ENCODE data around the gene POP4.
A peak's percentile ranks its signal among the peaks of the same experiment; 100 is the strongest.

POP4 gene

DNA sequence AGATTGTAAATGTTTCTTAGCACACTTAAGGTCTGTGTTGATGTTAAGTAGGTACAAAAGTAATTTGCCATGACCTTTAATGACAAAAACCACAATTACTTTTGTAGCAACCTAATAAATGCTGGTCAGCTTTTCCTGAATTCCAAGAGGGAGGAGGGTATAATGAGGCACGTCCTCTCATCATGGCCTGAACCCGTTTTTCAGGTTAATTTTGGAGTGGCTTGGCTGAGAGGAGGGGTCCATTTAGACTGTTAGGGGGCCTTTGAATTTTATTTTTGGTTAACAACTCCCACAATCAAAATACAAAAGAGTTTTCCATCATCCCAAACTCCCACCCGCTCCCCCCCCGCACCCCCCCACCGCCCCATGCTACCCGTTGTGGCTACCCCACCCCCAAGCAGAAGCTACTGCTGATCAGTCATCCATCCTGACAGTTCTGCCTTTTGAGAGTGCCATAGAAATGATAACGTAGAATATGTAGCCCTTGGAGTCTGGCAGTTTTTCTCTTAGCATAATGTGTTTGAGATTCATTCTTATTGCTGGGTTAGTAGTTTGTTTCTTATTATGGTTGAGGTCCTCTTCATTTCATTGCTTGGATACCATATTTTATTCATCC is 44.8 kb downstream of the POP4 start:
- H3K36me3 ChIP-seq (ENCODE audit: control insufficient read depth in 2 of 2, insufficient read depth in 2 of 2, low read length in 2 of 2): no peaks in the 10 kb centered on the region
- peaks cover 0 to 2% of the 10 kb centered on the region in 2 donors for H3K27me3 ChIP-seq (ENCODE audit: control insufficient read depth in 1 of 2, insufficient read depth in 2 of 2, low read length in 2 of 2)
- H3K9me3 ChIP-seq (ENCODE audit: control insufficient read depth in 2 of 2, low read length in 2 of 2): no peaks in the 10 kb centered on the region
- H3K9ac ChIP-seq (ENCODE audit: low read length in 2 of 2): no peak overlapping the region
- no peak overlapping the region for H3K4me3 ChIP-seq (ENCODE audit: low read length in 2 of 2)
- H3K27ac ChIP-seq (ENCODE audit: low read length): no peak overlapping the region
- no peaks in the 10 kb centered on the region for H3K4me1 ChIP-seq (ENCODE audit: control insufficient read depth, insufficient read depth, low read length)

DNA sequence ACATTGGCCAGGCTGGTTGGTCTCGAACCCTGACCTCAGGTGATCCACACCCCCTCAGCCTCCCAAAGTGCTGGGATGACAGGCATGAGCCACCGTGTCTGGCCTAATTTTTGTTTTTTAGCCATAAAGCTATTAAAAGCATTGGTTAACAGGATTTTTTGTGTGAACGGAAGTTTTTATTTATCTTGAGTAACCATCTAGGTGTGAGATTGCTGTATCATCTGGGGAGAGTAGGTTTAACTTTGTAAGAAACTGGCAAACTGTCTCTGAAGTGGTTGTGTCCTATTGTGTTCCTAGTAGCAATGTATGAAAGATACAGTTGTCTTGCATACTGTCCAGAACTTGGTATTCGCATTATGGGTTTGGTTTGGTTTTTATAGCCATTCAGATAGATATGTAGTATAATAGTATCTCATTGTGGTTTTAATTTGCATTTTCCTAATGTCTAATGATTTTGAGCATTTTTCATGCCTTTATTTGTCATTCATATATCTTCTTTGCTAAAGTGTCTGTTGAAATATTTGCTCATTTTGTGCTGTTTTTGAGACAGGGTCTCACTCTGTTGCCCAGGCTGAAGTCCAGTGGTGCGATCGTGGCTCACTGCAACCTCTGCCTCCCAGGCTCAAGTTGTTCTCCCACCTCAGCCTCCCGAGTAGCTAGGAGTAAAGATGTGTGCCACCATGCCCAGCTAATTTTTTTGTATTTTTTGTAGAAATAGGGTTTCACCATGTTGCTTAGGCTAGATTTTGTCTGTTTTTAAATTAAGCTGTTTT is 45.7 kb downstream of the POP4 start:
- Histone ChIP-seq H3K9me3 (ENCODE audit: control insufficient read depth in 2 of 2, low read length in 2 of 2) (no peaks in the 10 kb centered on the region), H3K4me1 (ENCODE audit: control insufficient read depth, insufficient read depth, low read length) (no peaks in the 10 kb centered on the region), H3K27ac (ENCODE audit: low read length) (no peak overlapping the region), H3K36me3 (ENCODE audit: control insufficient read depth in 2 of 2, insufficient read depth in 2 of 2, low read length in 2 of 2) (no peaks in the 10 kb centered on the region), H3K9ac (ENCODE audit: low read length in 2 of 2) (no peak overlapping the region), H3K4me3 (ENCODE audit: low read length in 2 of 2) (no peak overlapping the region), H3K27me3 (ENCODE audit: control insufficient read depth in 1 of 2, insufficient read depth in 2 of 2, low read length in 2 of 2) (peaks cover 0 to 2% of the 10 kb centered on the region in 2 donors)

DNA sequence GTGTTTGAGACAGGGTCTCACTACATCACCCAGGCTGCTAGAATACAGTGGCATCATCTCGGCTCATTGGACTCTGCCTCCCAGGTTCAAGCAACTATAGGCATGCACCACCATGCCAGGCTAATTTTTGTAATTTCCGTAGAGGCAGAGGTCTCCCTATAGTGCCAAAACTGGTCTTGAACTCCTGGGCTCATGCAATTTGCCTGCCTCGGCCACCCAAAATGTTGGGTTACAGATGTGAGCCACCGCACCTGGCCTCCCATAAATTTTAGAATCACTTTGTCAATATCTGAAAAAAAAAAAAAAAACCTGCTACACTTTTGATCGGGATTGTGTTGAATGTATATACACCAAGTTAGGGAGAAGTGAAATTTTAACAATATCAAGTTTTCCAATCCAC is 47.3 kb downstream of the POP4 start:
- no peak overlapping the region for H3K27ac ChIP-seq (ENCODE audit: low read length)
- no peak overlapping the region for H3K9ac ChIP-seq (ENCODE audit: low read length in 2 of 2)
- peaks cover 0 to 2% of the 10 kb centered on the region in 2 donors for H3K27me3 ChIP-seq (ENCODE audit: control insufficient read depth in 1 of 2, insufficient read depth in 2 of 2, low read length in 2 of 2)
- no peak overlapping the region for H3K4me3 ChIP-seq (ENCODE audit: low read length in 2 of 2)
- H3K4me1 ChIP-seq (ENCODE audit: control insufficient read depth, insufficient read depth, low read length): peaks cover under 1% of the 10 kb centered on the region
- H3K9me3 ChIP-seq (ENCODE audit: control insufficient read depth in 2 of 2, low read length in 2 of 2): no peaks in the 10 kb centered on the region
- H3K36me3 ChIP-seq (ENCODE audit: control insufficient read depth in 2 of 2, insufficient read depth in 2 of 2, low read length in 2 of 2): no peaks in the 10 kb centered on the region

DNA sequence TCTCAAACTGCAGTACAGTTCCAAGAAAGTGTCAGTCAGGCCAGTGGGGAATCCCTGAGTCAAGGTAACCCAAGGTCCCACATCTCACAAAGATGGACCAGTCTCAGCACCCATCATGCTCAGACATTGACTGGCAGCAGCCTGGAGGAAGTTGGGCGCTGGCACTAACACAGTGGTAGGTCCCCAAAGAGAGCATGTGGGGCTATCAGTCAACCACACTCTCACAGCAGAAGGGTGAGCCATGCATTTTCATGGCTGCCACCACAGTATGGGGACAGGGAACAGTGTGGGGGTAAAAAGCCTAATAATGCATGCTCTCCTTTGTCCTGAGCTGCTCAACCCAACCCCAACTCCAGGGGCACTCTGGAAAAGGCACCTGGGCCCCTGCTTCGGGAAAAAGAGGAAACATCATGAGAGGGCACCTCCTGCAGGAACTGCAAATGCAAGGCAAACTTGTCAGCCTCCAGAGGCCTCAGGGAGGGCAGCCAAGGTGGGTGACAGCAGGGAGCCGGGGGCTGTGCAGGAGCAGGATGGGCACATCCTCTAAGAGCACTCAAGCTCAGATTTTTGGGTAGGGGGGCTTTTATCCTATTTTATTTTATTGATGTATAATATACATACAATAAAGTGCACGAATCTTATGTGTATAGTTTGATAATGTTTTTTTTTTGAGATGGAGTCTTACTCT is 49.7 kb downstream of the POP4 start:
- no peak overlapping the region for H3K4me3 ChIP-seq (ENCODE audit: low read length in 2 of 2)
- peaks cover 0 to 2% of the 10 kb centered on the region in 2 donors for H3K27me3 ChIP-seq (ENCODE audit: control insufficient read depth in 1 of 2, insufficient read depth in 2 of 2, low read length in 2 of 2)
- H3K9me3 ChIP-seq (ENCODE audit: control insufficient read depth in 2 of 2, low read length in 2 of 2): no peaks in the 10 kb centered on the region
- H3K36me3 ChIP-seq (ENCODE audit: control insufficient read depth in 2 of 2, insufficient read depth in 2 of 2, low read length in 2 of 2): no peaks in the 10 kb centered on the region
- H3K9ac ChIP-seq (ENCODE audit: low read length in 2 of 2): no peak overlapping the region
- H3K4me1 ChIP-seq (ENCODE audit: control insufficient read depth, insufficient read depth, low read length): peaks cover 2% of the 10 kb centered on the region
- H3K27ac ChIP-seq (ENCODE audit: low read length): no peak overlapping the region

DNA sequence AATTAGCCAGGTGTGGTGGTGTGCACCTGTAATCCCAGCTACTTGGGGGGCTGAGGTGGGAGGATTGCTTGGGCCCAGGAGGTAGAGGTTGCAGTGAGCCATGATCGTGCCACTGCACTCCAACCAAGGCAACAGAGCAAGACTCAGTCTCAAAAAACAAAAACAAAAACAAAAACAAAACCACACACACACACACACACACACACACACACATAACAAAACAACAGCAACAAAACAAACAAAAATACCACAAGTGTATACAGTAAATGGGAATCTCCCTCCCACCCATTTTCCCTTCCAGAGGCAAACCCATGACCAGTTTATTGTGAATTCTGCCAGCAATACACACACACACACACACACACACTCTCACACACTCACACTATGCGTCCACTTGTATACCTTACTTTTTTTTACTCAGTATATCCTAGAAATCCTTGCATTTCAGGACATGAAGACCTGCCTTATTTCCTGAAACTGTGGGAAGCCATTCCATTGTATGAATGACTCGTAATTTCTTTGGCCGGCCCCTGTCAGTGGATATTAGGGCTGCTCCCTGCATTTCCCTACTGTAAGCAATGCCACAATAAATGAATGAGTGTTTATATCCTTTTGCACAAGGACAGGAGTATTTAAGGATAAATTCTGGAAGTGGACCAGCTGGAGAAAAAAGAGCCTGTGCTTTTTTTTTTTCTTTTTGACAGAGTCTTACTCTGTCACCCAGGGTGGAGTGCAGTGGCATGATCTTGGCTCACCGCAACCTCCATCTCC is 52.3 kb downstream of the POP4 start:
- Histone ChIP-seq H3K9me3 (ENCODE audit: control insufficient read depth in 2 of 2, low read length in 2 of 2) (no peaks in the 10 kb centered on the region), H3K4me3 (ENCODE audit: low read length in 2 of 2) (no peak overlapping the region), H3K9ac (ENCODE audit: low read length in 2 of 2) (no peak overlapping the region), H3K36me3 (ENCODE audit: control insufficient read depth in 2 of 2, insufficient read depth in 2 of 2, low read length in 2 of 2) (no peaks in the 10 kb centered on the region), H3K4me1 (ENCODE audit: control insufficient read depth, insufficient read depth, low read length) (peaks cover 23% of the 10 kb centered on the region), H3K27me3 (ENCODE audit: control insufficient read depth in 1 of 2, insufficient read depth in 2 of 2, low read length in 2 of 2) (no peaks in the 10 kb centered on the region), H3K27ac (ENCODE audit: low read length) (no peak overlapping the region)

DNA sequence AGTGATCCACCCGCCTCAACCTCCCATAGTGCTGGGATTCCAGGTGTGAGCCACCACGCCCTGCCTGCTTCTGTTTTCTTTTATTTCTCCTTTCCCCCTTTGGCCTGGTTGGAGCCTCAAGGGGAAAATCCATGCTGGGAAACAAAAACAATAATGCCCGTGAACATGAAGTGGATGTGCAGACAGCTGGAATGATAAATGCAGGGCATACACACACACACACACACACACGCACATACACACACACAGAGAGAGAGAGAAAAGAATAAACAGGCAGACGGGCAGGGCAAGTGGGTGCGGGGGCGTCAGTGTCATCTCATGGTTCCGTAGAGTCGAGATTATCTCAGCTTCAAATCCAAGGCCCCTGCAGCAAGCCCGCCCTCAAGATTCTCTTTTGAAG is 54.8 kb downstream of the POP4 start:
- Histone ChIP-seq H3K4me3 (ENCODE audit: low read length in 2 of 2) (no peak overlapping the region), H3K36me3 (ENCODE audit: control insufficient read depth in 2 of 2, insufficient read depth in 2 of 2, low read length in 2 of 2) (no peaks in the 10 kb centered on the region), H3K4me1 (ENCODE audit: control insufficient read depth, insufficient read depth, low read length) (peaks cover 36% of the 10 kb centered on the region), H3K9ac (ENCODE audit: low read length in 2 of 2) (no peak overlapping the region), H3K9me3 (ENCODE audit: control insufficient read depth in 2 of 2, low read length in 2 of 2) (no peaks in the 10 kb centered on the region), H3K27ac (ENCODE audit: low read length) (no peak overlapping the region), H3K27me3 (ENCODE audit: control insufficient read depth in 1 of 2, insufficient read depth in 2 of 2, low read length in 2 of 2) (no peaks in the 10 kb centered on the region)

DNA sequence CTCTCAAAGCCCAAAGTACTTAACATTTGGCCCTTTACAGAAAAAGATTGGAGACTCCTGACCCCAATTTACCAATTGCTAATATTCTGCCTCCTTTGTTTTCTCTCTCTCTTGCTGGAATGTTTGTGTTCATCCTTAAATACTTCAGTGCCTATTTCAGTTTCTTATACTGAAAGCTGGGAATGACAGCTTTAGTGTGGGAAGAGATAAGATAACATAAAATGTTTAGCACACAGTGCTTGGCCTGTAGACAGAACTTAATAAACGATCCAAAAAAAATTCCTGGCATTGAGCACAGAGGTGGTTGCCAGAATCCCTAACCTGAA is 56.2 kb downstream of the POP4 start:
- Histone ChIP-seq H3K9ac (ENCODE audit: low read length in 2 of 2) (peak overlapping the region; percentile 7 to 50), H3K4me3 (ENCODE audit: low read length in 2 of 2) (peak overlapping the region in 1 of 2 donors; percentile 40), H3K27me3 (ENCODE audit: control insufficient read depth in 1 of 2, insufficient read depth in 2 of 2, low read length in 2 of 2) (no peaks in the 10 kb centered on the region), H3K4me1 (ENCODE audit: control insufficient read depth, insufficient read depth, low read length) (peaks cover 50% of the 10 kb centered on the region), H3K27ac (ENCODE audit: low read length) (peak overlapping the region; percentile 81), H3K36me3 (ENCODE audit: control insufficient read depth in 2 of 2, insufficient read depth in 2 of 2, low read length in 2 of 2) (no peaks in the 10 kb centered on the region), H3K9me3 (ENCODE audit: control insufficient read depth in 2 of 2, low read length in 2 of 2) (no peaks in the 10 kb centered on the region)

DNA sequence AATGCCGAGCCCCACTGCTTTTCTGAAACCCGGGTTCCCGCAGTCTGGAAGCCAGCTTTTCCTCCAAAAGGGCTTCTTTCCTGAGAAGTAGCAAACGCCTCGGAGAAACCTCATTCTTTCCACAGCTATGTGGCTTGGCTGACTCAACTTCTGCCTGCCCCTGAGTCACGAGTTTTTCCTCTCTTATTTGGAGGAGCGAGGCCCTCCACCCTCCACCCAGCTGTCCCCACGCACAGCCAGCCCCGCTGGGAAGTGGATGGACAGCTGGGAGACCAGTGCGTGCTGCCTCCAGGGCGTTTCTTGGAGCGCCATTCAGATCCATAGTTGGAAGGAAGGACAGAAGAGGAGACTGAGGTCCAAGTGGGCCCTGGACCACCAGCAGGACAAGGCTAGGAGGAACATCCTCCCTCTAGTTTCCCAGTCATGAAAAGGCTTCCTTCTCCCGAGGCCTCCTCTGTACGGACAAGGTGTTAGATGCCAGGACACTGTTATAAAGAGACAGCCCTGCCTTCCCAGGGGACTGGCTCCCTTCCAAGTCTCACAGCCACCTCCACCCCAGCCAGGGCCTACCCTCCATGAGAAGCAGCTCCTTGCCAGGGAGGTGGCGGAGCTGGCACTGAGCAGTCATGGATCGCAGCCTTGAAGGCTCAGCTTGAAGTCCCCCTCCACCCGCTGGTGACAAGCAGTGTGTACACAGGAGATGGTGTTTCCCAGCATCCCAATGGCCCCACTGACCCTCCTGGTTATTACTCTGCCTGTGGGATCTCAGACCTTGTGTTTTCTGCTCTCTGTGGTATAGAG is 56.7 kb downstream of the POP4 start:
- H3K9ac ChIP-seq (ENCODE audit: low read length in 2 of 2): peak overlapping the region; percentile 7 to 50
- H3K4me1 ChIP-seq (ENCODE audit: control insufficient read depth, insufficient read depth, low read length): peaks cover 55% of the 10 kb centered on the region
- H3K27ac ChIP-seq (ENCODE audit: low read length): peak overlapping the region; percentile 81
- peak overlapping the region in 1 of 2 donors; percentile 40 for H3K4me3 ChIP-seq (ENCODE audit: low read length in 2 of 2)
- no peaks in the 10 kb centered on the region for H3K36me3 ChIP-seq (ENCODE audit: control insufficient read depth in 2 of 2, insufficient read depth in 2 of 2, low read length in 2 of 2)
- no peaks in the 10 kb centered on the region for H3K9me3 ChIP-seq (ENCODE audit: control insufficient read depth in 2 of 2, low read length in 2 of 2)
- no peaks in the 10 kb centered on the region for H3K27me3 ChIP-seq (ENCODE audit: control insufficient read depth in 1 of 2, insufficient read depth in 2 of 2, low read length in 2 of 2)

DNA sequence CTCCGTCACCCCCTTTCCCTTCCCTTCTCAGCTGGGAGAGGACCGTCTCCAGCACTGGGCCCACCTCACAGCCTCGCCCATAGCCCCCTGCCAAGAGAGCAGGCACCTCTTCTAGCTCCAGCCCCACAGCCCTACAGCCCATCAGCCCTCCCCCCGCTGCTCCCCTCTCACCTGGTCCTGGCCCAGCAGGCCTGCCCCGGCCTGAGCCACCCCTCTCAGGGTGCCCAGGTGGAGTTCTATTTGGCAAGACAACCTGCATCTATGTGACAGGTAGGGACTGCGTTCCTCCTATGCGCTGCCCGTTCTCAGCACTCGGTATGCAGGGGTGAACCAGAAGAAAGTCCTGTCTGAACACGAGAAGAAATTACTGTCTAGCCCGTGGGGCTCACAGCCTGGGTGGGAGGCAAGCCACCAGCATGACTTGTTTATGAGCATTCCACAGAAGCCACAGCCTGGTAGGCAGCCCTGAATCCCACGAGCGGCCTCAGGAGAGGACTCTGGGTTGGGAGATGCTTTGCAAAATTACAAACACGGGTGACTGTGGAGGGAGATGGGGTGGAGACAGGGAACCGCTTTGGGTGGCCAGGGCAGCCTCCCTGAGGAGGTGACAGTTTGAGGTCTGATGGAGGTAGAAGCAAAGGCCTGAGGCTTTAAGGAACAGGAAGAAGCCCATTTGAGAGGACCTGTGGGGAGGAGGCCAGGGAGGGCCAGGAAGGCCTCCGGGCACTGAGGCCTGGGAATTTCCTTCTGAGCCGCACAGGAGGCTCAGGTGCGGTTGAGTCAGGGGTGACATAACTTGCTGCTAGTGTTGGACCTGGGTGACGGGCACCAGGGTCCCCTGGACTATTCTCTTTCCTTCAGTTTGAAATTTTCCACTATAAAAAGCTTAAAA is 58.0 kb downstream of the POP4 start:
- H3K27ac ChIP-seq (ENCODE audit: low read length): peak overlapping the region; percentile 81
- H3K9me3 ChIP-seq (ENCODE audit: control insufficient read depth in 2 of 2, low read length in 2 of 2): no peaks in the 10 kb centered on the region
- H3K4me3 ChIP-seq (ENCODE audit: low read length in 2 of 2): no peak overlapping the region
- H3K9ac ChIP-seq (ENCODE audit: low read length in 2 of 2): no peak overlapping the region
- H3K4me1 ChIP-seq (ENCODE audit: control insufficient read depth, insufficient read depth, low read length): peaks cover 64% of the 10 kb centered on the region
- no peaks in the 10 kb centered on the region for H3K27me3 ChIP-seq (ENCODE audit: control insufficient read depth in 1 of 2, insufficient read depth in 2 of 2, low read length in 2 of 2)
- no peaks in the 10 kb centered on the region for H3K36me3 ChIP-seq (ENCODE audit: control insufficient read depth in 2 of 2, insufficient read depth in 2 of 2, low read length in 2 of 2)

All from stomach smooth muscle (tissue), 2 donors.